PC-9 (cell line): Measurements from ENCODE around the gene THAP8. TPM values are rescaled to one million over a fixed set of nuclear protein-coding genes. Genes with fewer than 3 reads are reported as not detected.

Source experiments
- BruUV-seq: library from RNA; stranded (reverse); fragments of 400-500 nt; replicated peaks from 2 replicates; lab custom pipeline; 2021; lab: Mats Ljungman, UMichigan
- CTCF ChIA-PET: fragments of 300-600 bp; sonication (Branson Sonifier 250); formaldehyde crosslinking; loops from one replicate; lab custom pipeline; 2022; ENCODE audit warnings: antibody characterized with exemption; lab: Charles Lee
- POLR2A ChIA-PET: fragments of 300-600 bp; sonication (Branson Sonifier 250); formaldehyde crosslinking; loops from one replicate; lab custom pipeline; 2022; ENCODE audit warnings: antibody characterized with exemption; ENCODE audit not compliant: unreplicated experiment; lab: Charles Lee
- DNase-seq, 2 experiments: peaks; one replicate each; pipeline versions ENCODE4 v3.0.0 to v3.0.0-alpha.2; 2015 to 2022; ENCODE audit warnings: mixed read lengths in 1 of 2
- H2AFZ ChIP-seq: fragments of 200-600 bp; sonication (generic); 2 replicates; pipeline ENCODE4 v1.8.1; 2017; ENCODE audit warnings: antibody characterized with exemption
- H3F3A ChIP-seq: fragments of 200-600 bp; sonication (generic); 2 replicates; pipeline ENCODE4 v1.8.1; 2017; ENCODE audit warnings: antibody characterized with exemption, mild to moderate bottlenecking, low read depth; ENCODE audit not compliant: insufficient read depth
- H3K27ac ChIP-seq: fragments of 200-600 bp; sonication (generic); 2 replicates; pipeline ENCODE4 v1.6.1; 2016; ENCODE audit warnings: mixed run types
- H3K27me3 ChIP-seq: fragments of 200-600 bp; sonication (generic); 2 replicates; pipeline ENCODE4 v1.6.1; 2016; ENCODE audit warnings: low read depth, mixed run types; ENCODE audit not compliant: insufficient read depth
- H3K36me3 ChIP-seq: fragments of 200-600 bp; sonication (generic); 2 replicates; pipeline ENCODE4 v1.6.1; 2016; ENCODE audit warnings: low read depth, mixed run types
- H3K4me1 ChIP-seq: fragments of 200-600 bp; sonication (generic); replicated peaks from 2 replicates; pipeline ENCODE4 v1.6.1; 2016; ENCODE audit warnings: mixed run types; ENCODE audit not compliant: insufficient read depth
- H3K4me2 ChIP-seq: fragments of 200-600 bp; sonication (generic); 2 replicates; pipeline ENCODE4 v1.6.1; 2017; ENCODE audit warnings: mixed run types
- H3K4me3 ChIP-seq: fragments of 200-600 bp; sonication (generic); 2 replicates; pipeline ENCODE4 v1.6.1; 2016; ENCODE audit warnings: mixed run types
- H3K79me2 ChIP-seq: fragments of 200-600 bp; sonication (generic); 2 replicates; pipeline ENCODE4 v1.6.1; 2017; ENCODE audit warnings: low read depth, mixed run types
- H3K9me2 ChIP-seq: fragments of 200-600 bp; sonication (generic); 2 replicates; pipeline ENCODE4 v1.8.1; 2017; ENCODE audit warnings: mild to moderate bottlenecking; ENCODE audit not compliant: insufficient read depth
- H3K9me3 ChIP-seq: fragments of 200-600 bp; sonication (generic); 2 replicates; pipeline ENCODE4 v1.8.1; 2016; ENCODE audit warnings: low read depth; ENCODE audit not compliant: insufficient read depth
- H4K20me1 ChIP-seq: fragments of 200-600 bp; sonication (generic); 2 replicates; pipeline ENCODE4 v1.8.1; 2017; ENCODE audit not compliant: insufficient read depth
- EZH2 ChIP-seq: fragments of 200-600 bp; sonication (generic); IDR thresholded peaks from 2 replicates; pipeline ENCODE4 v1.8.0; 2017; ENCODE audit warnings: antibody characterized with exemption, low read depth
- intact Hi-C: fragments of 100-400 bp; cut with micrococcal nuclease; formaldehyde crosslinking; loops from one replicate; pipeline ENCODE4 v1.10.0; 2022; ENCODE audit not compliant: unreplicated experiment
- total RNA-seq: library from RNA; stranded (reverse); gene quantifications from 2 replicates; pipeline ENCODE4 v1.2.3, GENCODE V29; 2021
- TF ChIP-seq, protein P1 (sequence below): fragments of 200-600 bp; sonication (generic); conservative IDR thresholded peaks from 2 replicates; pipeline ENCODE4 v1.6.1; 2017; ENCODE audit warnings: mixed run types, antibody characterized with exemption, mild to moderate bottlenecking, moderate library complexity

Gene THAP8
- total RNA-seq, 1 experiment from 2014 or later: 5.2 TPM

DNA sequence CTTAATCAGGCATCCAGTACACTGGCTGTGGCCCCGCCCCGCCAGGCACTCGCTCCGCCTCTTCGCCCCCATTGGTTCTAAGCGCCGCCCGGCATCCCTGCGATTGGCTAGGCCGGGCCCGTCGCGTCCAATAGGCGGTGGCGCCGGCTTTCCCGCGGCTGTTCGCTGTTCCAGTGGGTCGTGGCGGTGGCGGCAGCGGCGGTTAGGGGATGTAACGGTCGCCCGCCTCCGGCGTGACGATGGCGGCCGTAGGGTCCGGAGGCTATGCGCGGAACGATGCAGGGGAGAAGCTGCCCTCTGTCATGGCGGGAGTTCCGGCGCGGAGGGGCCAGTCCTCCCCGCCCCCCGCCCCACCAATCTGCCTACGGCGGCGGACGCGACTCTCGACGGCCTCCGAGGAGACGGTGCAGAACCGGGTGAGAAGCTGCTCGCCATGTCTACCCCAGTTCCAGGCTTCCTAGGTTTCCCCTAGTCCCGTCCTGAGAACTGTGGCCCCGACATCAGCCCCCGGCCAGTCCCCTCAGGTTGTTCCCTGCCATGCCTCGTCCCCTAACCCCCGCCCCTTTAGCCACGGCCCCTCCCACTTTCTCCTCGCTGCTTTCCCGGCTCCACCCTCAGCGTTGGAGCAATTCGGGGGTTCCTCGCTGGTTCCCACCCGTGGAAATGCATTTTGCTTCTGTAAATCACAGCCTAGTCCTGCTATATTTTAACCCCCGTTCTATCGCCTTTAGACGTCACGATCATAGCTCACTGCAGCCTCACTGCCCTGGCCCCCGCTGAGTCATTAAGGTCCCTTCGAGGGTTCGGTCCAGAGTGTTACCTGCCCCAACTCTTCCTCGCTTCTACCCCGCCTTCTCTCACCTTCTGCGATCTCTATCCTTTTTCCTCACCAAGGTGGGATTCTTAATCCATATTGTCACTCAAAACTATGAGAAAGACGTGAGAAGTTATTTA is 925 bp upstream of the THAP8 start, which contains the start of gene WDR62:
TSS of gene WDR62 (plus strand) at position 165 of the 954 bp plus-strand sequence. CDS start at position 240, 75 bp downstream.
- H3K9me3 ChIP-seq: no peaks in the 10 kb centered on the region
- peak within 1 kb of the TSS; percentile 99 for H3K4me2 ChIP-seq
- H3K4me3 ChIP-seq: peak within 1 kb of the TSS; percentile 90
- ChIA-PET CTCF (interaction anchor here (0.6 kb wide), 1 partner anchor 116 kb away, joined by 3 read pairs; no protein-coding TSS in a partner anchor), POLR2A (interaction anchor here (1.6 to 2.0 kb wide), 2 partner anchors 41 to 46 kb away, joined by 7 read pairs; partner anchors contain the start of genes ALKBH6 and SYNE4)
- no peaks in the 10 kb centered on the region for H4K20me1 ChIP-seq
- H3K36me3 ChIP-seq: no peaks in the 10 kb centered on the region
- peaks cover 12% of the 10 kb centered on the region; the same call in 1 of the 2 replicates for H3K4me1 ChIP-seq
- H3K27me3 ChIP-seq: no peaks in the 10 kb centered on the region
- peaks cover 22% of the 10 kb centered on the region; the same call in 1 of the 2 replicates for H3K79me2 ChIP-seq
- intact Hi-C loops: loop anchor here (1.0 to 10.0 kb wide), 3 partner anchors 41 to 60 kb away; partner anchors contain the start of genes ALKBH6, OVOL3, POLR2I and SYNE4
- no peak for TF ChIP-seq EZH2
- TF ChIP-seq, protein P1, sequence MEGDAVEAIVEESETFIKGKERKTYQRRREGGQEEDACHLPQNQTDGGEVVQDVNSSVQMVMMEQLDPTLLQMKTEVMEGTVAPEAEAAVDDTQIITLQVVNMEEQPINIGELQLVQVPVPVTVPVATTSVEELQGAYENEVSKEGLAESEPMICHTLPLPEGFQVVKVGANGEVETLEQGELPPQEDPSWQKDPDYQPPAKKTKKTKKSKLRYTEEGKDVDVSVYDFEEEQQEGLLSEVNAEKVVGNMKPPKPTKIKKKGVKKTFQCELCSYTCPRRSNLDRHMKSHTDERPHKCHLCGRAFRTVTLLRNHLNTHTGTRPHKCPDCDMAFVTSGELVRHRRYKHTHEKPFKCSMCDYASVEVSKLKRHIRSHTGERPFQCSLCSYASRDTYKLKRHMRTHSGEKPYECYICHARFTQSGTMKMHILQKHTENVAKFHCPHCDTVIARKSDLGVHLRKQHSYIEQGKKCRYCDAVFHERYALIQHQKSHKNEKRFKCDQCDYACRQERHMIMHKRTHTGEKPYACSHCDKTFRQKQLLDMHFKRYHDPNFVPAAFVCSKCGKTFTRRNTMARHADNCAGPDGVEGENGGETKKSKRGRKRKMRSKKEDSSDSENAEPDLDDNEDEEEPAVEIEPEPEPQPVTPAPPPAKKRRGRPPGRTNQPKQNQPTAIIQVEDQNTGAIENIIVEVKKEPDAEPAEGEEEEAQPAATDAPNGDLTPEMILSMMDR: no peak
- H3K9me2 ChIP-seq: no peaks in the 10 kb centered on the region
- no TSS peak for BruUV-seq
- H3F3A ChIP-seq: peaks cover 21% of the 10 kb centered on the region; the same call in 1 of the 2 replicates
- peak within 1 kb of the TSS; percentile 69 for H3K27ac ChIP-seq
- peak within 1 kb of the TSS; percentile 81 for H2AFZ ChIP-seq
- DNase-seq: peak; percentile 83 to 94

DNA sequence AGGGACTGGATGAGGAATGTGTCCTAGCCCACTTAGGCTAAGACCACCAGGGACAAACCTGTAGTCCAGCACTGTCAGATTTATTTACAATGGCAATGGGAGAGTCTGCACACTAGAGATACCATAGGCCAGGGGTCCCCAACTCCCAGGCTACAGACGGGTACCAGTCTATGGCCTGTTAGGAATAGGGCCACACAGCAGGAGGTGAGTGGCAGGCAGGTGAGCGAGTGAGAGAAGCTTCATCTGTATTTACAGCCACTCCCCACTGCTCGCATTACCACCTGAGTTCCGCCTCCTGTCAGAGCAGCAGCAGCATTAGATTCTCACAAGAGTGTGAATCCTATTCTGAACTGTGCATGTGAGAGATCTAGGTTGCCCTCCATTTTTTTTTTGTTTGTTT is 2.4 kb downstream of the THAP8 start:
- POLR2A ChIA-PET: no interaction called here
- no peak for DNase-seq
- Histone ChIP-seq H3K4me1 (peaks cover 12% of the 10 kb centered on the region; the same call in 1 of the 2 replicates), H3K4me2 (no peak overlapping the region), H3K79me2 (peaks cover 12% of the 10 kb centered on the region; the same call in 1 of the 2 replicates), H4K20me1 (no peaks in the 10 kb centered on the region), H3K27me3 (no peaks in the 10 kb centered on the region), H3K27ac (no peak overlapping the region), H3F3A (peaks cover 21% of the 10 kb centered on the region; the same call in 1 of the 2 replicates), H3K36me3 (no peaks in the 10 kb centered on the region), H3K9me3 (no peaks in the 10 kb centered on the region), H3K9me2 (no peaks in the 10 kb centered on the region), H2AFZ (no peak overlapping the region), H3K4me3 (no peak overlapping the region)
- CTCF ChIA-PET: no interaction called here
- TF ChIP-seq, protein P1: no peak
- TF ChIP-seq EZH2: no peak
- intact Hi-C loops: loop anchor here (10.0 kb wide), 1 partner anchor 63 kb away; the partner anchor contains the start of genes OVOL3, POLR2I and TBCB
- no TSS peak for BruUV-seq

DNA sequence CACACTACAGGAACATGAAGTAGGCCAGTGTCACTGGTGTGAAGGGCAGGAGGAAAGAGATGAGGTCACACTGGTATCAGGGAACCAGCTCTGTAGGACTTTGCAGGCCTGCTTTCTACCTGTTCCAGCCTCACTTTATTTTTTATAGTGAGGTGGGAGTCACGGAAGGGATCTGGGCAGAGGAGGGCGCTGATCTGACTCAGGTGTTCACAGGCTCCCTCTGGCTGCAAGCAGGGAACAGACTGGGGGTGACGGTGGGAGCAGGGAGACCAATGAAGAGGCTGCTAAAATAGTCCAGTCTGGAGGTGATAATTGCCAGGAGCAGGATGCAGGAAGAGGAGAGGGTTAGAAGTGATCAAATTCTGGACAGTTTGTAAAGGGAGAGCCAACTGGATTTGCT is 2.8 kb downstream of the THAP8 start:
- DNase-seq: no peak
- CTCF ChIA-PET: no interaction called here
- Histone ChIP-seq H4K20me1 (no peaks in the 10 kb centered on the region), H3K79me2 (peaks cover 8% of the 10 kb centered on the region; the same call in 1 of the 2 replicates), H3K27me3 (no peaks in the 10 kb centered on the region), H3K4me3 (no peak overlapping the region), H3K9me2 (no peaks in the 10 kb centered on the region), H3K36me3 (no peaks in the 10 kb centered on the region), H3K4me1 (peaks cover 12% of the 10 kb centered on the region; the same call in 1 of the 2 replicates), H2AFZ (no peak overlapping the region), H3K27ac (no peak overlapping the region), H3K4me2 (no peak overlapping the region), H3F3A (peaks cover 21% of the 10 kb centered on the region; the same call in 1 of the 2 replicates), H3K9me3 (no peaks in the 10 kb centered on the region)
- BruUV-seq: no TSS peak
- TF ChIP-seq EZH2: no peak
- TF ChIP-seq, protein P1: no peak
- intact Hi-C loops: loop anchor here (10.0 kb wide), 1 partner anchor 64 kb away; the partner anchor contains the start of genes OVOL3, POLR2I and TBCB
- POLR2A ChIA-PET: no interaction called here
